Transverse colon (tissue), 3 donors: ENCODE data around the gene BAHCC1.

Source experiments
- EP300 ChIP-seq: sonication (generic); formaldehyde crosslinking; IDR thresholded peaks from one replicate; pipeline ENCODE4 v1.6.1; 2017; ENCODE audit warnings: antibody characterized with exemption, low read depth
- POLR2A ChIP-seq: fragments of 450-650 bp; IDR thresholded peaks from one replicate; pipeline ENCODE4 v1.6.1; 2016; ENCODE audit warnings: antibody characterized with exemption, mild to moderate bottlenecking, moderate library complexity
- TF ChIP-seq, protein P1 (sequence below), 5 experiments: fragments of 200-600 bp in 3 of 5; fragments of 450-650 bp in 2 of 5; sonication (generic) in 3 of 5; IDR thresholded peaks; 1 replicate in 2 of 5; 2 replicates in 3 of 5; pipeline ENCODE4 v1.5.1; 2016 to 2017; ENCODE audit warnings: antibody characterized with exemption in 5 of 5, inconsistent platforms in 3 of 5, mild to moderate bottlenecking in 2 of 5, moderate library complexity in 1 of 5

DNA sequence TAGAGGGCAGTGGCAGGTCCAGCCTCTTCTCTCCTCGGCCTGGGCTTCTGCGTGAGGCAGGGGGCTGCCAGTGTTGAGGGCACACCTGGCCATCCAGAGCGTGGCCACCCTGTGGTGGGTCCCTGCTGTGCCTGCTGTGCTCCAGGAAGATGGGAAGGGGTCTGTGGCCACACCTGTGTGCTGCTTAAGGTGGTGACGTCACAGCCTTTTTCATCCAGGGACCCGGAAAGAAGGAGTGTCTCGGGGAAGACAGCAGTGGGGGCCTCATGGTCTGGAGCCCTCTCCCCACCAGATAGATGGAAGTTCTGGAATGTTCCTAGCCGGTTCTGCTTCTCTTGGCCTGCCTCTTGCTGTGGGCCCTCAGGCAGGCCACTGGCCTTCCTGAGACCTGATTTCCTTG is 80.8 kb downstream of the BAHCC1 start:
- TF ChIP-seq POLR2A = no peak
- TF ChIP-seq, protein P1, sequence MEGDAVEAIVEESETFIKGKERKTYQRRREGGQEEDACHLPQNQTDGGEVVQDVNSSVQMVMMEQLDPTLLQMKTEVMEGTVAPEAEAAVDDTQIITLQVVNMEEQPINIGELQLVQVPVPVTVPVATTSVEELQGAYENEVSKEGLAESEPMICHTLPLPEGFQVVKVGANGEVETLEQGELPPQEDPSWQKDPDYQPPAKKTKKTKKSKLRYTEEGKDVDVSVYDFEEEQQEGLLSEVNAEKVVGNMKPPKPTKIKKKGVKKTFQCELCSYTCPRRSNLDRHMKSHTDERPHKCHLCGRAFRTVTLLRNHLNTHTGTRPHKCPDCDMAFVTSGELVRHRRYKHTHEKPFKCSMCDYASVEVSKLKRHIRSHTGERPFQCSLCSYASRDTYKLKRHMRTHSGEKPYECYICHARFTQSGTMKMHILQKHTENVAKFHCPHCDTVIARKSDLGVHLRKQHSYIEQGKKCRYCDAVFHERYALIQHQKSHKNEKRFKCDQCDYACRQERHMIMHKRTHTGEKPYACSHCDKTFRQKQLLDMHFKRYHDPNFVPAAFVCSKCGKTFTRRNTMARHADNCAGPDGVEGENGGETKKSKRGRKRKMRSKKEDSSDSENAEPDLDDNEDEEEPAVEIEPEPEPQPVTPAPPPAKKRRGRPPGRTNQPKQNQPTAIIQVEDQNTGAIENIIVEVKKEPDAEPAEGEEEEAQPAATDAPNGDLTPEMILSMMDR (IDR thresholded peaks at IDR 0.05) = no peak
- no peak for TF ChIP-seq EP300
